ENCODE results near the gene STIM2.

Gene STIM2

DNA sequence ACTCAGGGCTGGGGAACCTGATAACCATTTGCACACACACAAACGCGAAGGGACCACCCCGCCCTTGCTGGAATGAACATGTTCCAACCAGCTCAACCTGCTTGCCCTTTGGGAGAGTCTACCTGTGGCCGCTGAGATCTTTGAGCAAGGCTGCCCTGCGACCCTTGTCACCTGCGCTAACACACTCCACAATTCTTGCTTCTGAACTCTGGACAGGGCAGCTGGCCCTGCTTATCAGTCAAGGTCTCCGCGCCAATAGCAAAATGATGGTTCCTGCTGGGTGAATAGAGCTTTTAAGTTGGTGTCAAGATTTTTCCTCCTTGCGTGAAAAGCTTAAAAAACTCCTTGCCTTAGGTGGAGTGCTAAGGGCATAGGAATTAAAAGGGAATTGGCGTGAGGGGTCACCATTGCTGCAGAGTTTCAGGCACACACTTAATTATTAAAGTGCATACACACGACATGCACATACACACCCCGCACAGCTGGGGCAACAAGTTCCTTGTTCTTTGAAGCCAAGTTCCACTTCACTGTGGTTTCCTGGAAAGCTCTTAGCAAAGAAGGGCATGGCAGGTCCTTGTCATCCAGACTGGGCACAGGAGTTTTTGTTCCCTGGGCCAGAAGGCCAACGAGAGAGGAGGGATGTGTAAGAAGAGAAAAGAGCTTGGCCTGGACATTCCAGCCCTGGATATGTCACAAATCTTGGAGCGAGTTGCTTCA, 207.7 kb downstream of the STIM2 start:
- TF ChIP-seq, protein P1, sequence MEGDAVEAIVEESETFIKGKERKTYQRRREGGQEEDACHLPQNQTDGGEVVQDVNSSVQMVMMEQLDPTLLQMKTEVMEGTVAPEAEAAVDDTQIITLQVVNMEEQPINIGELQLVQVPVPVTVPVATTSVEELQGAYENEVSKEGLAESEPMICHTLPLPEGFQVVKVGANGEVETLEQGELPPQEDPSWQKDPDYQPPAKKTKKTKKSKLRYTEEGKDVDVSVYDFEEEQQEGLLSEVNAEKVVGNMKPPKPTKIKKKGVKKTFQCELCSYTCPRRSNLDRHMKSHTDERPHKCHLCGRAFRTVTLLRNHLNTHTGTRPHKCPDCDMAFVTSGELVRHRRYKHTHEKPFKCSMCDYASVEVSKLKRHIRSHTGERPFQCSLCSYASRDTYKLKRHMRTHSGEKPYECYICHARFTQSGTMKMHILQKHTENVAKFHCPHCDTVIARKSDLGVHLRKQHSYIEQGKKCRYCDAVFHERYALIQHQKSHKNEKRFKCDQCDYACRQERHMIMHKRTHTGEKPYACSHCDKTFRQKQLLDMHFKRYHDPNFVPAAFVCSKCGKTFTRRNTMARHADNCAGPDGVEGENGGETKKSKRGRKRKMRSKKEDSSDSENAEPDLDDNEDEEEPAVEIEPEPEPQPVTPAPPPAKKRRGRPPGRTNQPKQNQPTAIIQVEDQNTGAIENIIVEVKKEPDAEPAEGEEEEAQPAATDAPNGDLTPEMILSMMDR (IDR thresholded peaks at IDR 0.05; ENCODE audit: low read depth, low read length) = no peak
- no peak overlapping the region for H3K4me3 ChIP-seq (ENCODE audit: low read depth, low read length)
- in situ Hi-C loops (cut with HindIII; ENCODE audit: low sequenced_read_pairs) = no loop called here
- DNase-seq (ENCODE audit: low read depth, low spot score) = no peak
